Nephron progenitor cell (in vitro differentiated cells): ENCODE data around the gene HSPA8.

Experiments used
- DNase-seq: peaks from one replicate; pipeline ENCODE4 v3.0.0; 2021
- H3K27ac Mint-ChIP-seq: 2 replicates; pipeline ENCODE4 v1.8.0; 2021; ENCODE audit warnings: mild to moderate bottlenecking, moderate library complexity, mixed read lengths
- H3K27me3 Mint-ChIP-seq: 2 replicates; pipeline ENCODE4 v1.8.0; 2021; ENCODE audit warnings: mild to moderate bottlenecking, low read depth, mixed read lengths; ENCODE audit not compliant: poor library complexity
- H3K36me3 Mint-ChIP-seq: 2 replicates; pipeline ENCODE4 v1.8.0; 2021; ENCODE audit warnings: low read depth, mixed read lengths
- H3K4me1 Mint-ChIP-seq: 2 replicates; pipeline ENCODE4 v1.8.0; 2021; ENCODE audit warnings: mixed read lengths
- H3K4me3 Mint-ChIP-seq: 2 replicates; pipeline ENCODE4 v1.8.0; 2021; ENCODE audit warnings: mild to moderate bottlenecking, moderate library complexity, mixed read lengths
- H3K9me3 Mint-ChIP-seq: 2 replicates; pipeline ENCODE4 v1.8.0; 2021; ENCODE audit warnings: mild to moderate bottlenecking, moderate library complexity, mixed read lengths
- TF ChIP-seq, protein P1 (sequence below): fragments of 200-600 bp; sonication (generic); IDR thresholded peaks from 2 replicates; pipeline ENCODE4 v1.5.0; 2021; ENCODE audit warnings: antibody characterized with exemption

Gene HSPA8

GRCh38 chr11:123057661-123058305 is 4.2 kb downstream of the HSPA8 start:
- Mint-ChIP-seq H3K4me3 (no peak overlapping the region), H3K9me3 (no peaks in the 10 kb centered on the region), H3K27ac (peak overlapping the region; percentile 37), H3K36me3 (peaks cover 48% of the 10 kb centered on the region), H3K27me3 (peaks cover 6% of the 10 kb centered on the region), H3K4me1 (peaks cover 48% of the 10 kb centered on the region)
- no peak for DNase-seq
- TF ChIP-seq, protein P1, sequence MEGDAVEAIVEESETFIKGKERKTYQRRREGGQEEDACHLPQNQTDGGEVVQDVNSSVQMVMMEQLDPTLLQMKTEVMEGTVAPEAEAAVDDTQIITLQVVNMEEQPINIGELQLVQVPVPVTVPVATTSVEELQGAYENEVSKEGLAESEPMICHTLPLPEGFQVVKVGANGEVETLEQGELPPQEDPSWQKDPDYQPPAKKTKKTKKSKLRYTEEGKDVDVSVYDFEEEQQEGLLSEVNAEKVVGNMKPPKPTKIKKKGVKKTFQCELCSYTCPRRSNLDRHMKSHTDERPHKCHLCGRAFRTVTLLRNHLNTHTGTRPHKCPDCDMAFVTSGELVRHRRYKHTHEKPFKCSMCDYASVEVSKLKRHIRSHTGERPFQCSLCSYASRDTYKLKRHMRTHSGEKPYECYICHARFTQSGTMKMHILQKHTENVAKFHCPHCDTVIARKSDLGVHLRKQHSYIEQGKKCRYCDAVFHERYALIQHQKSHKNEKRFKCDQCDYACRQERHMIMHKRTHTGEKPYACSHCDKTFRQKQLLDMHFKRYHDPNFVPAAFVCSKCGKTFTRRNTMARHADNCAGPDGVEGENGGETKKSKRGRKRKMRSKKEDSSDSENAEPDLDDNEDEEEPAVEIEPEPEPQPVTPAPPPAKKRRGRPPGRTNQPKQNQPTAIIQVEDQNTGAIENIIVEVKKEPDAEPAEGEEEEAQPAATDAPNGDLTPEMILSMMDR = no peak

DNA sequence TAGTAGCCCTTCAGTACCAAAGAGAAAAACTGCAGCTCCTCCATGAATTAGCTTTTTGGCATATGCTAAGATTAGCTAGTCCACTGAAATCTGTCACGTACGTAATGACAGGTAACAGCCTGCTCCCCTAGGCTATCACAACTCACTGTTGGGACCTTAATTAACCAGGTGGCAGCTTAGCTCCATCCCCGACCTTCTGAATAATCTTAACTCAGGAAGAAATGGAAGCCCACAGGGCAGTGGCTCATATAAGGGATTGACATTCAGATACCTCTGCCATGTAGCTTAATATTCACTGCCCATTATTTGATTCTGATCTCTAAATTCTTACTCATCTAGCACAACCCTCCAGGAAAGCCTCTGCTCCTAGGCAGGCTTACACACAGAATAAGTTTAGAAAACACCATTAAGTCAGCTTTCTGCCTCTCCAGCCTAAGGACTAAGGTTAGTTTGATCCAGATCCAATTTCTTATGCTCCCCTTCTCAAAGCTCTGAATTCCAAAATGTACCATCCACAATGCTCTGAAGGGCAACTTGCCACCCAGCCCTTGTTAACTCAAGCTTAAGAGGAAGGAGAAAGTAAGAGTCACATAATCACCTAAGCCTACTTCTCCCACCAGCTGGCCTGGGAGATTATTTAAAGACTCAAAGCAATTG is 5.0 kb downstream of the HSPA8 start:
- DNase-seq = no peak
- no peaks in the 10 kb centered on the region for H3K9me3 Mint-ChIP-seq
- H3K36me3 Mint-ChIP-seq = peaks cover 48% of the 10 kb centered on the region
- H3K27ac Mint-ChIP-seq = peak overlapping the region; percentile 91
- H3K27me3 Mint-ChIP-seq = peaks cover 6% of the 10 kb centered on the region
- TF ChIP-seq, protein P1 = no peak
- H3K4me1 Mint-ChIP-seq = peaks cover 48% of the 10 kb centered on the region
- H3K4me3 Mint-ChIP-seq = no peak overlapping the region

GRCh38 chr11:123055191-123055901 is 6.6 kb downstream of the HSPA8 start:
- Mint-ChIP-seq H3K4me3 (no peak overlapping the region), H3K4me1 (peaks cover 37% of the 10 kb centered on the region), H3K27ac (no peak overlapping the region), H3K27me3 (peaks cover 2% of the 10 kb centered on the region), H3K9me3 (no peaks in the 10 kb centered on the region), H3K36me3 (peaks cover 36% of the 10 kb centered on the region)
- TF ChIP-seq, protein P1 = no peak
- no peak for DNase-seq

- Mint-ChIP-seq H3K4me1 (peaks cover 28% of the 10 kb centered on the region), H3K27ac (no peak overlapping the region), H3K36me3 (peaks cover 28% of the 10 kb centered on the region), H3K4me3 (no peak overlapping the region), H3K27me3 (peaks cover 6% of the 10 kb centered on the region), H3K9me3 (no peaks in the 10 kb centered on the region)
- peak; percentile 40 for DNase-seq
- TF ChIP-seq, protein P1 = peak; percentile 78
These were observed 7.5 kb downstream of the HSPA8 start for GRCh38 chr11:123054301-123055065.

- Mint-ChIP-seq H3K9me3 (no peaks in the 10 kb centered on the region), H3K27me3 (peaks cover 10% of the 10 kb centered on the region), H3K27ac (no peak overlapping the region), H3K36me3 (peaks cover 14% of the 10 kb centered on the region), H3K4me3 (no peak overlapping the region), H3K4me1 (peaks cover 14% of the 10 kb centered on the region)
- no peak for DNase-seq
- TF ChIP-seq, protein P1 = no peak
These were observed 8.8 kb downstream of the HSPA8 start for GRCh38 chr11:123052901-123053721.
